OCI-LY1 (cell line): ENCODE results near the gene PRRC2A.

ENCODE experiments used
- H2AFZ ChIP-seq: fragments of 200-600 bp; sonication (generic), shearing (Covaris generic); 2 replicates; pipeline ENCODE4 v1.6.0; 2014; ENCODE audit warnings: antibody characterized with exemption, mild to moderate bottlenecking, low read length
- H3F3A ChIP-seq: fragments of 200-600 bp; sonication (generic), shearing (Covaris generic); 2 replicates; pipeline ENCODE4 v1.6.0; 2014; ENCODE audit warnings: mild to moderate bottlenecking, antibody characterized with exemption, low read length, moderate library complexity; ENCODE audit not compliant: insufficient read depth
- H3K27ac ChIP-seq: fragments of 200-600 bp; sonication (generic); 2 replicates; pipeline ENCODE4 v1.5.1; 2014; ENCODE audit warnings: low read length, mixed run types, mild to moderate bottlenecking, low read depth; ENCODE audit not compliant: poor library complexity, severe bottlenecking
- H3K27me3 ChIP-seq: fragments of 200-600 bp; sonication (generic); 2 replicates; pipeline ENCODE4 v1.6.0; 2014; ENCODE audit warnings: antibody characterized with exemption, mild to moderate bottlenecking, low read length, moderate library complexity; ENCODE audit not compliant: insufficient read depth
- H3K36me3 ChIP-seq: fragments of 200-600 bp; sonication (generic); 2 replicates; pipeline ENCODE4 v1.6.1; 2014; ENCODE audit warnings: mild to moderate bottlenecking, antibody characterized with exemption, low read length, moderate library complexity, mixed read lengths; ENCODE audit not compliant: insufficient read depth
- H3K4me1 ChIP-seq: fragments of 200-600 bp; sonication (generic); 2 replicates; pipeline ENCODE4 v1.5.1; 2014; ENCODE audit warnings: mild to moderate bottlenecking, low read length, moderate library complexity; ENCODE audit not compliant: insufficient read depth, severe bottlenecking
- H3K4me2 ChIP-seq: fragments of 200-600 bp; sonication (generic), shearing (Covaris generic); 2 replicates; pipeline ENCODE4 v1.6.1; 2014; ENCODE audit warnings: low read length
- H3K4me3 ChIP-seq: fragments of 200-600 bp; sonication (generic); 2 replicates; pipeline ENCODE4 v1.5.1; 2014; ENCODE audit warnings: low read length, low read depth, mild to moderate bottlenecking, mixed read lengths; ENCODE audit not compliant: poor library complexity, severe bottlenecking
- H3K79me2 ChIP-seq: fragments of 200-600 bp; shearing (Covaris generic); 2 replicates; pipeline ENCODE4 v1.6.1; 2016; ENCODE audit warnings: mixed run types, low read length, mixed read lengths; ENCODE audit not compliant: insufficient read depth
- H3K9ac ChIP-seq: fragments of 200-600 bp; sonication (generic), shearing (Covaris generic); 2 replicates; pipeline ENCODE4 v1.6.1; 2014; ENCODE audit warnings: mild to moderate bottlenecking, low read length, mixed read lengths
- H3K9me2 ChIP-seq: fragments of 200-600 bp; sonication (generic), shearing (Covaris generic); 2 replicates; pipeline ENCODE4 v1.6.1; 2014; ENCODE audit warnings: low read depth, mild to moderate bottlenecking, low read length, mixed read lengths
- H3K9me3 ChIP-seq: fragments of 200-600 bp; shearing (Covaris generic); 2 replicates; pipeline ENCODE4 v1.6.1; 2014; ENCODE audit warnings: low read length, mixed read lengths
- H4K20me1 ChIP-seq: fragments of 200-600 bp; sonication (generic), shearing (Covaris generic); 2 replicates; pipeline ENCODE4 v1.6.0; 2016; ENCODE audit warnings: mild to moderate bottlenecking, low read length; ENCODE audit not compliant: insufficient read depth
- CTCF ChIP-seq: fragments of 200-600 bp; sonication (generic), shearing (Covaris generic); IDR thresholded peaks from 2 replicates; pipeline ENCODE4 v1.5.1; 2017; ENCODE audit warnings: mild to moderate bottlenecking, antibody characterized with exemption, low read length, moderate library complexity, mixed read lengths
- EZH2 ChIP-seq: fragments of 200-600 bp; sonication (generic), shearing (Covaris generic); IDR thresholded peaks from 2 replicates; pipeline ENCODE4 v1.8.0; 2017; ENCODE audit warnings: borderline replicate concordance, mixed run types, mild to moderate bottlenecking, antibody characterized with exemption, low read length, moderate library complexity, mixed read lengths

PRRC2A gene

GRCh38 chr6:31643818-31644454 is 23.4 kb downstream of the PRRC2A start:
- Histone ChIP-seq H3K9ac (no peak overlapping the region), H3K36me3 (peaks cover 93% of the 10 kb centered on the region), H3K27ac (no peak overlapping the region), H3K79me2 (no peaks in the 10 kb centered on the region), H2AFZ (no peak overlapping the region), H3K9me2 (no peaks in the 10 kb centered on the region), H4K20me1 (no peaks in the 10 kb centered on the region), H3K9me3 (no peaks in the 10 kb centered on the region), H3F3A (no peaks in the 10 kb centered on the region), H3K4me2 (no peak overlapping the region), H3K27me3 (no peaks in the 10 kb centered on the region), H3K4me1 (no peaks in the 10 kb centered on the region), H3K4me3 (no peak overlapping the region)
- TF ChIP-seq EZH2 (no peak), CTCF (no peak)

- no peaks in the 10 kb centered on the region for H4K20me1 ChIP-seq
- peaks cover 84% of the 10 kb centered on the region for H3K36me3 ChIP-seq
- no peaks in the 10 kb centered on the region for H3K79me2 ChIP-seq
- no peak overlapping the region for H3K9ac ChIP-seq
- no peak overlapping the region for H2AFZ ChIP-seq
- no peaks in the 10 kb centered on the region for H3K9me3 ChIP-seq
- H3K4me3 ChIP-seq: no peak overlapping the region
- H3K27ac ChIP-seq: no peak overlapping the region
- H3K27me3 ChIP-seq: no peaks in the 10 kb centered on the region
- no peak overlapping the region for H3K4me2 ChIP-seq
- TF ChIP-seq CTCF (no peak), EZH2 (no peak)
- no peaks in the 10 kb centered on the region for H3K4me1 ChIP-seq
- no peaks in the 10 kb centered on the region for H3K9me2 ChIP-seq
- H3F3A ChIP-seq: no peaks in the 10 kb centered on the region
These were observed 24.8 kb downstream of the PRRC2A start for GRCh38 chr6:31645325-31645724.

- Histone ChIP-seq H3K27ac (peak overlapping the region; percentile 84), H3K9ac (peak overlapping the region; percentile 87), H3K4me1 (peaks cover 20% of the 10 kb centered on the region), H3K9me2 (no peaks in the 10 kb centered on the region), H3K4me3 (peak overlapping the region; percentile 85), H3F3A (no peaks in the 10 kb centered on the region), H3K4me2 (peak overlapping the region; percentile 91), H3K36me3 (peaks cover 29% of the 10 kb centered on the region), H4K20me1 (no peaks in the 10 kb centered on the region), H3K9me3 (no peaks in the 10 kb centered on the region), H3K27me3 (no peaks in the 10 kb centered on the region), H2AFZ (no peak overlapping the region), H3K79me2 (peaks cover 9% of the 10 kb centered on the region; the same call in 1 of the 2 replicates)
- TF ChIP-seq CTCF (no peak), EZH2 (no peak)
These were observed 31.2 kb downstream of the PRRC2A start for GRCh38 chr6:31651602-31652191.
